Measurements from ENCODE around the gene EMILIN1. TPM values are rescaled to one million over a fixed set of nuclear protein-coding genes. Genes with fewer than 3 reads are reported as not detected.

The EMILIN1 gene
- total RNA-seq, 1 experiment from 2014 or later, result 0.31 TPM

DNA sequence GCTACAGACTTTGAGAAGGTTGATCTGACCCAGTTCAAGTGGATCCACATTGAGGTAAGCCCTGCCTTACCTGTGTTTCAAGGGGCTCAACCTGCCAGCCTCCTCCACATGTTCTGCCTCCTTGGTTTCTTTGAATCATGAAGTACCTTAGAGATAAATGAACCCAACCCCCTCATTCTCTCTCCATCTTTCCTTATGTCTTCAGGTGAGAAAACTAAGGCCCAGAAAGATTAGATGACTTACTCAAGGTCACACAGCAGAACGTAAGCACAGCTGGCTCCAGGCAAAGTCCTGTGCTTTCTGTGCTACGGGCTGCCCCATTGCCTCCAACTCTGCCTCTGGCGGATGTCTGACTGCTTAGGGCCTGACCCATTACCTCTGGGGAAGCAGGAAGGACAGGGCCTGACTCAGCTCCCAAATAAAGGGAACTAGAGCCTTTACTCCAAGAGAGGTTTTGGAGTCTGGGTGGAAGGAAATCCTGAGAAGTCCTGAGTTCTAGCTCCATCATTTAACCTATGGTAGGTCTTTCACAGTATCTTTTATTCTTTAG lies 18.4 kb downstream of the EMILIN1 start:
- in situ Hi-C loops (cut with HindIII; ENCODE audit: low pct_unique_long_range_greater_than_20kb, low sequenced_read_pairs), result no loop called here
- ATAC-seq (no peak), DNase-seq (ENCODE audit: low read depth, low spot score) (no peak)
- no TSS peak for BruUV-seq (replicated peaks)
- Histone ChIP-seq H3K9me3 (ENCODE audit: control insufficient read depth, insufficient read depth, low read depth, low read length) (no peaks in the 10 kb centered on the region), H3K4me3 (ENCODE audit: low read depth in 2 of 2, low read length in 2 of 2) (no peak overlapping the region), H3K27ac (ENCODE audit: low read length) (no peak overlapping the region), H3K27me3 (ENCODE audit: control insufficient read depth, insufficient read depth, low read length) (no peaks in the 10 kb centered on the region), H3K36me3 (ENCODE audit: control insufficient read depth, insufficient read depth, low read length) (no peaks in the 10 kb centered on the region), H3K4me1 (ENCODE audit: control insufficient read depth, insufficient read depth, low read length) (no peaks in the 10 kb centered on the region)
- POLR2A ChIA-PET, result interaction anchor here (1.0 kb wide), 1 partner anchor 186 kb away, joined by 3 read pairs; the partner anchor contains the start of gene TRIM54
- TF ChIP-seq TCF7L2 (IDR thresholded peaks at IDR 0.05; ENCODE audit: low read depth, low read length) (no peak), POLR2AphosphoS5 (IDR thresholded peaks at IDR 0.05; ENCODE audit: low read depth, low read length) (no peak)
- TF ChIP-seq, protein P1, sequence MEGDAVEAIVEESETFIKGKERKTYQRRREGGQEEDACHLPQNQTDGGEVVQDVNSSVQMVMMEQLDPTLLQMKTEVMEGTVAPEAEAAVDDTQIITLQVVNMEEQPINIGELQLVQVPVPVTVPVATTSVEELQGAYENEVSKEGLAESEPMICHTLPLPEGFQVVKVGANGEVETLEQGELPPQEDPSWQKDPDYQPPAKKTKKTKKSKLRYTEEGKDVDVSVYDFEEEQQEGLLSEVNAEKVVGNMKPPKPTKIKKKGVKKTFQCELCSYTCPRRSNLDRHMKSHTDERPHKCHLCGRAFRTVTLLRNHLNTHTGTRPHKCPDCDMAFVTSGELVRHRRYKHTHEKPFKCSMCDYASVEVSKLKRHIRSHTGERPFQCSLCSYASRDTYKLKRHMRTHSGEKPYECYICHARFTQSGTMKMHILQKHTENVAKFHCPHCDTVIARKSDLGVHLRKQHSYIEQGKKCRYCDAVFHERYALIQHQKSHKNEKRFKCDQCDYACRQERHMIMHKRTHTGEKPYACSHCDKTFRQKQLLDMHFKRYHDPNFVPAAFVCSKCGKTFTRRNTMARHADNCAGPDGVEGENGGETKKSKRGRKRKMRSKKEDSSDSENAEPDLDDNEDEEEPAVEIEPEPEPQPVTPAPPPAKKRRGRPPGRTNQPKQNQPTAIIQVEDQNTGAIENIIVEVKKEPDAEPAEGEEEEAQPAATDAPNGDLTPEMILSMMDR (IDR thresholded peaks at IDR 0.05), result no peak
- TF ChIP-seq, protein P2, sequence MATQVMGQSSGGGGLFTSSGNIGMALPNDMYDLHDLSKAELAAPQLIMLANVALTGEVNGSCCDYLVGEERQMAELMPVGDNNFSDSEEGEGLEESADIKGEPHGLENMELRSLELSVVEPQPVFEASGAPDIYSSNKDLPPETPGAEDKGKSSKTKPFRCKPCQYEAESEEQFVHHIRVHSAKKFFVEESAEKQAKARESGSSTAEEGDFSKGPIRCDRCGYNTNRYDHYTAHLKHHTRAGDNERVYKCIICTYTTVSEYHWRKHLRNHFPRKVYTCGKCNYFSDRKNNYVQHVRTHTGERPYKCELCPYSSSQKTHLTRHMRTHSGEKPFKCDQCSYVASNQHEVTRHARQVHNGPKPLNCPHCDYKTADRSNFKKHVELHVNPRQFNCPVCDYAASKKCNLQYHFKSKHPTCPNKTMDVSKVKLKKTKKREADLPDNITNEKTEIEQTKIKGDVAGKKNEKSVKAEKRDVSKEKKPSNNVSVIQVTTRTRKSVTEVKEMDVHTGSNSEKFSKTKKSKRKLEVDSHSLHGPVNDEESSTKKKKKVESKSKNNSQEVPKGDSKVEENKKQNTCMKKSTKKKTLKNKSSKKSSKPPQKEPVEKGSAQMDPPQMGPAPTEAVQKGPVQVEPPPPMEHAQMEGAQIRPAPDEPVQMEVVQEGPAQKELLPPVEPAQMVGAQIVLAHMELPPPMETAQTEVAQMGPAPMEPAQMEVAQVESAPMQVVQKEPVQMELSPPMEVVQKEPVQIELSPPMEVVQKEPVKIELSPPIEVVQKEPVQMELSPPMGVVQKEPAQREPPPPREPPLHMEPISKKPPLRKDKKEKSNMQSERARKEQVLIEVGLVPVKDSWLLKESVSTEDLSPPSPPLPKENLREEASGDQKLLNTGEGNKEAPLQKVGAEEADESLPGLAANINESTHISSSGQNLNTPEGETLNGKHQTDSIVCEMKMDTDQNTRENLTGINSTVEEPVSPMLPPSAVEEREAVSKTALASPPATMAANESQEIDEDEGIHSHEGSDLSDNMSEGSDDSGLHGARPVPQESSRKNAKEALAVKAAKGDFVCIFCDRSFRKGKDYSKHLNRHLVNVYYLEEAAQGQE (IDR thresholded peaks at IDR 0.05; ENCODE audit: insufficient read depth in 1 of 2, low read depth in 2 of 2, low read length in 1 of 2), result no peak
- CTCF ChIA-PET, result interaction anchor here (0.8 to 1.1 kb wide), 2 partner anchors 74 to 95 kb away, joined by 3 to 4 read pairs; no protein-coding TSS in a partner anchor
- intact Hi-C loops (cut with micrococcal nuclease; ENCODE audit: unreplicated experiment), result loop anchor here (5.0 kb wide), 1 partner anchor 185 kb away; the partner anchor contains the start of gene TRIM54

DNA sequence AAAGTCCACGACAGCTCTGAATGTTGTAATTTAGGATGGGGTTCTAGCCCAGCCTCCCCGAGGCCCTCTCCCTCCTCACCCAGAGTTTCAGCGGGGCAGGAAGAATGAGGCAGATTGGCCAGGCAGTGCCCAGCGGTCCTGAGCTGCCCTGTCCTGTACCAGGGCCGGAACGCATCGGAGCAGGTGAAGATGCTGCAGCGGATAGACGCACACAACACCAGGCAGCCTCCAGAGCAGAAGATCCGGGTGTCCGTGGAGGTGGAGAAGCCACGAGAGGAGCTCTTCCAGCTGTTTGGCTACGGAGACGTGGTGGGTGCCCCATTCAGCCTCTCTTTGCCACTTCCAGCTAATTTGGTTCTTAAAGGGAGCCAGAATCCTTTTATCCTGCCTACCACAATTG lies 18.9 kb downstream of the EMILIN1 start:
- POLR2A ChIA-PET, result interaction anchor here (1.0 kb wide), 1 partner anchor 185 kb away, joined by 3 read pairs; the partner anchor contains the start of gene TRIM54
- intact Hi-C loops (cut with micrococcal nuclease; ENCODE audit: unreplicated experiment), result loop anchor here (5.0 kb wide), 1 partner anchor 185 kb away; the partner anchor contains the start of gene TRIM54

More for the DNA sequence above, 18.9 kb downstream of the EMILIN1 start:
- no peak for ATAC-seq
- Histone ChIP-seq H3K27ac (ENCODE audit: low read length) (no peak overlapping the region), H3K36me3 (ENCODE audit: control insufficient read depth, insufficient read depth, low read length) (no peaks in the 10 kb centered on the region), H3K4me3 (ENCODE audit: low read depth in 2 of 2, low read length in 2 of 2) (no peak overlapping the region), H3K9me3 (ENCODE audit: control insufficient read depth, insufficient read depth, low read depth, low read length) (no peaks in the 10 kb centered on the region), H3K4me1 (ENCODE audit: control insufficient read depth, insufficient read depth, low read length) (no peaks in the 10 kb centered on the region), H3K27me3 (ENCODE audit: control insufficient read depth, insufficient read depth, low read length) (no peaks in the 10 kb centered on the region)
- BruUV-seq (replicated peaks), result no TSS peak
- DNase-seq (ENCODE audit: low read depth, low spot score), result no peak
- no peak for TF ChIP-seq TCF7L2 (IDR thresholded peaks at IDR 0.05; ENCODE audit: low read depth, low read length)
- TF ChIP-seq, protein P1 (IDR thresholded peaks at IDR 0.05), result no peak
- no peak for TF ChIP-seq POLR2AphosphoS5 (IDR thresholded peaks at IDR 0.05; ENCODE audit: low read depth, low read length)
- TF ChIP-seq SIN3A (IDR thresholded peaks at IDR 0.05; ENCODE audit: borderline replicate concordance, insufficient read depth, low read depth, low read length), result no peak
- TF ChIP-seq, protein P2 (IDR thresholded peaks at IDR 0.05; ENCODE audit: insufficient read depth in 1 of 2, low read depth in 2 of 2, low read length in 1 of 2), result no peak
- in situ Hi-C loops (cut with HindIII; ENCODE audit: low pct_unique_long_range_greater_than_20kb, low sequenced_read_pairs), result no loop called here
- CTCF ChIA-PET, result interaction anchor here (0.8 to 1.1 kb wide), 2 partner anchors 73 to 94 kb away, joined by 3 to 4 read pairs; no protein-coding TSS in a partner anchor

All from Panc1 (cell line).